Uterus (tissue), 2 donors: ENCODE results near the gene LCORL.

Experiments used
- CTCF ChIP-seq, 4 experiments: fragments of 200-600 bp in 2 of 4; fragments of 450-650 bp in 2 of 4; sonication (generic) in 2 of 4; IDR thresholded peaks; one replicate each; pipeline ENCODE4 v1.5.1; 2016 to 2019; ENCODE audit warnings: antibody characterized with exemption in 4 of 4, mild to moderate bottlenecking in 2 of 4, moderate library complexity in 1 of 4
- POLR2A ChIP-seq, 2 donors: fragments of 450-650 bp; IDR thresholded peaks; one replicate each; pipeline ENCODE4 v1.6.1; 2016; ENCODE audit warnings: antibody characterized with exemption in 2 of 2, mild to moderate bottlenecking in 1 of 2, moderate library complexity in 1 of 2

- TF ChIP-seq POLR2A (IDR thresholded peaks at IDR 0.05) (no peak), CTCF (IDR thresholded peaks at IDR 0.05) (no peak)
These were observed 65.3 kb downstream of the LCORL start for GRCh38 chr4:17956245-17956644.
